Forelimb muscle (tissue), 1 donor: ENCODE results near the gene TMEM108. TPM values are rescaled to one million over a fixed set of nuclear protein-coding genes. Genes with fewer than 3 reads are reported as not detected.

Experiments used
- DNase-seq: peaks from one replicate; pipeline ENCODE4 v3.0.0-alpha.2; 2013; ENCODE audit warnings: low read depth
- polyA plus RNA-seq: library from polyadenylated mRNA; unstranded; fragments of 120-200 nt; gene quantifications from one replicate; pipeline ENCODE4 v1.2.1, GENCODE V29; 2013; ENCODE audit not compliant: insufficient read length

The TMEM108 gene
- polyA plus RNA-seq, 1 donor, result 18.6 TPM

DNA sequence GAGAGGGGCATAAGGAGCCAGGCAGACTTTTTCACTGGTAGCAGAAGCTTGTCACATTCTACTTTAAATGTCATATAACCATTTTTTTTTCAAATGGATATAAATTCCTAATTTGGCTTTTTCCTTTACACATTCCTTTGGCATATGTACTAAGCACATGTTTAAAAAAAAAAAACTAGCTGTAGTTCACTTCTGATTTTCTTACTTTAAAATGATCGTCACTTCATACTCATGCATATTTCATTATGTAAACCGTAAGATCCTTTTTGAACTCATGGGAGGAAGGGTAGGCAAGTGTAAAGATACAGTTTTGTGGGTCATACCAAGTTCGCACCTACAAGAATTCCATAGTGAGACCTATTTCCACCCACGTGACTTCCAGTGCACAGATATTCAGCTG lies 316.5 kb downstream of the TMEM108 start:
- DNase-seq, result no peak

- DNase-seq, result no peak
Observed at GRCh38 chr3:133360476-133360875, 322.3 kb downstream of the TMEM108 start.

DNA sequence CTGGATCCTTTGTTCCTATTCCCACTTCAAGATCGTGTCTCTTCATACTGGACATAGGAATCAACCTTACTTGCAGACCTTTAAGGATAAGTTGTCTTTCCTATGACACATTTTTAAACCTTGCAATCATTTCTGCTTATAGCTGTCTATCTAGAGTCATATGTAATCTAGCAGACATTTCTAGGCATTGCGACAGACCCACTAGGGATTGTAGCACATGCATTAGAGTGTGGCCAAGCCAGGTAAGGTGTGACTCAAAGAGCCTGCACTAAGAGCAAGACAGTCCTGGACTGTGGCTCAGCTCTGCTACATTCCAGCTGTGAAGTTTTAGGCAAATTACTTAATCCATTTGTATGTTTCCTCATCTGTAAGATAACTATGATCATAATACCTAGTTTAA lies 322.8 kb downstream of the TMEM108 start:
- DNase-seq, result no peak

- DNase-seq, result no peak
Observed at GRCh38 chr3:133361435-133361834, 323.2 kb downstream of the TMEM108 start.

DNA sequence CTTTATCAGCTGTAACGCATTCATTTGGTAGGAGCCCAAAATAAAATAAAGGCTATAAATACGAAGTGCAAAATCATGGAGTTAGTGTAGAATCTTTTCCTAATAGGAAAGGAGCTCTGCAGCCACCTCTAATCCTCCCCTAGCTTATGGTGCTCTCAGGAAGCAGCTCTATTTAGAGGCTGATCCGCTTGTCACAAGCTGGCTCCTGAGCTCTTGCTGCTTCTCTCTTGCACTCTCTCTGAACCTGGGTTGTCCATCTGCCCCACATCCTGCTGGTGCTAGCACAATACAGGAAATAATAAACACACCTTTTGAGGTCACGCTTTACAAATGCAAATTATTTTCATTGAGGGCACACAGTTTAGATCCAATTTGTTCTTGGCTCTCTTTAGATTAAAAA lies 324.3 kb downstream of the TMEM108 start:
- no peak for DNase-seq

GRCh38 chr3:133364704-133365103 lies 326.5 kb downstream of the TMEM108 start:
- no peak for DNase-seq

DNA sequence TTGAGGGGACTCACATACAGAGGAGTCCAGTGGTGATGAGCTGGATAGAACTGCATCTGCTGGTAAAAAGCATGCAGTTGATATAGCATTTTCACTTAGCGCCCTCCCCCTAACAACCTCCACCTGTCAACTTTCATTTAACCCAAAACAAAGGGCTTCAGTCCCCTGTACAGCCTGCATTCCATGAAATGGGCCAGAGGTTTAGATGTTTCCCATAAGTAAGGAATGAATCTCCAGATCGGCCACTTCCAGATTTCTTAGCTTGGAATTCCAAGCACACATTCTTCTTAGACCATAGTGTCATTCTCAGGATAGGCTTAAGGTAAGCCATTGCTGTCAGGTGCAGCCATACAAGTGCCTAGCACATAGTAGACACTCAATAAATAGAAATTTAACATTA lies 328.7 kb downstream of the TMEM108 start:
- DNase-seq, result no peak

GRCh38 chr3:133367403-133367802 lies 329.2 kb downstream of the TMEM108 start:
- DNase-seq, result no peak

GRCh38 chr3:133367956-133368355 lies 329.8 kb downstream of the TMEM108 start:
- DNase-seq, result no peak

- no peak for DNase-seq
Observed at GRCh38 chr3:133368371-133369067, 330.3 kb downstream of the TMEM108 start.

DNA sequence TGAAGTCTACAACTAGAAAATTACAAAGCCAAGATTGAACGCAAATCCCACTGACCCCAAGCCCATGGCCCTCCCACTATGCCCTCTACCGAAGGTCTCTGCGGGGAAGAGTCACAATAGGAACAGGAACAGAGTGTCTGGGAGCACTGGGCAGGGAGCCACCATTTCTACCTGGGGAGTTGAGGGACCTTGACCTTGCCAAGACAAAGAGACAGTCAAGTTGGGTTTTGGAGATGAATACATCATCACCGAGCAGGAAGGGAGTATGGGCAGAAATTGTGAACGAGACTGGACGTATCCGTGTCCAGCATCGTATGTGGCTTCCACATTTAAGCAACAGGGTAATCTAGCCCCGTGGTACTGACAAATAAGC lies 330.9 kb downstream of the TMEM108 start:
- no peak for DNase-seq

GRCh38 chr3:133371181-133371580 lies 333.0 kb downstream of the TMEM108 start:
- DNase-seq, result no peak

- no peak for DNase-seq
Observed at GRCh38 chr3:133371676-133372075, 333.5 kb downstream of the TMEM108 start.

DNA sequence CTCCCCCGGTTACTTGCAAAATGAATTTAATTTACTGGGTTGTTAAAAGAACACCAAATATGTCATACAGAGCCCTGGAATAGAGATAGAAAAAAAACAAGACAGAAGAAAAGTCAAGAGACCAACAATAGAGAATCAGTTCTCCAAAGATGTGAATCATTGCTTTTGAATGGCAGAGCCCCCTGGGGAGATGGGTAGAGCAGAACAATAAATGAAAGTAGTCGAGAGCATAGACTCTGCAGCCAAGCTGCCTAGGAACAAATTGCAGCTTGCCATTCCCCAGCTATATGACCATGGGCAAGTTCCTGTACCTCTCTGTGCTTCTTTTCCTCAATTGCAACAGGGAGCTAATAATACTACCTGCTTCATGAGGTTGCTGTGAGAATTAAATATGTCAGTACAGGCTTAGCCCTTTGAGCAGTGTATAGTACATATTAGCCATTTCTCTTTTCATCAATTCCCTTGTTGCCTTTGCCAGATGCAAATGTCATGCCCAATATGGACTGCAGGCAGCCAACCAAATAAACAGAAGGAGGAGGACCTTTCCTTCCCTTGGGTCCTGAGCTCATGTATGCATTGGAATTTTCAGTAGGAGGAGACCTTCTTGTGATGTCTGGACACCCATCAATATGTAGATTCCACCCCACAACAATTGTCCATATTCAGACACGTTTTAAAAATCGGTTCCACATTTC lies 336.7 kb downstream of the TMEM108 start:
- DNase-seq, result no peak

GRCh38 chr3:133375403-133375745 lies 337.2 kb downstream of the TMEM108 start:
- no peak for DNase-seq

GRCh38 chr3:133376810-133377209 lies 338.6 kb downstream of the TMEM108 start:
- no peak for DNase-seq

DNA sequence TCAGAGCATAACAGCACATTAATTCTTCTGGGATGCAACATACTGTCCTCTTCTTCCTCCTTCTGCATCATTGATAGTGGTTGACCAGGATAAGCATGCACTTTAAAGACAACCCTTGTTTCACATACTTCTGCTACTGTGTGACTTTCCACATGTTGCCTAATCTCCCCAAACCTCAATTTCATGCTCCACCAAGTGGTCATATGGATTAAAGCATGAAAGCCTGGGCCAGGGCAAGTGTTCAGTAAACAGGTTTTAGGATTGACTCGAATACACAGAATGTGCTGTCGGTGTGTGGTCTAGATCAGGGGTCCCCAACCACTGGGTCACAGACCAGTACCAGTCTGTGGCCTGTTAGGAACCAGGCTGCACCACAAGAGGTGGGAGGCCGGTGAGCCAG lies 339.2 kb downstream of the TMEM108 start:
- DNase-seq, result peak; percentile 19

- DNase-seq, result no peak
Observed at GRCh38 chr3:133379926-133380325, 341.7 kb downstream of the TMEM108 start.

DNA sequence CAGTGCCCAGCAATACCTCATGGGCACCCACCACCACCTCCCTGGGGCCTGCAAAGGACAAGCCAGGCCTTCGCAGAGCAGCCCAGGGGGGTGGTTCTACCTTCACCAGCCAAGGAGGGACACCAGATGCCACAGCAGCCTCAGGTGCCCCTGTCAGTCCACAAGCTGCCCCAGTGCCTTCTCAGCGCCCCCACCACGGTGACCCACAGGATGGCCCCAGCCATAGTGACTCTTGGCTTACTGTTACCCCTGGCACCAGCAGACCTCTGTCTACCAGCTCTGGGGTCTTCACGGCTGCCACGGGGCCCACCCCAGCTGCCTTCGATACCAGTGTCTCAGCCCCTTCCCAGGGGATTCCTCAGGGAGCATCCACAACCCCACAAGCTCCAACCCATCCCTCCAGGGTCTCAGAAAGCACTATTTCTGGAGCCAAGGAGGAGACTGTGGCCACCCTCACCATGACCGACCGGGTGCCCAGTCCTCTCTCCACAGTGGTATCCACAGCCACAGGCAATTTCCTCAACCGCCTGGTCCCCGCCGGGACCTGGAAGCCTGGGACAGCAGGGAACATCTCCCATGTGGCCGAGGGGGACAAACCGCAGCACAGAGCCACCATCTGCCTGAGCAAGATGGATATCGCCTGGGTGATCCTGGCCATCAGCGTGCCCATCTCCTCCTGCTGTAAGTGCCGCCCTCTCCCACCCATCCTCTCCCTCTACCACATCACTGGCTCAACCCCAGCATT lies 342.5 kb downstream of the TMEM108 start:
- no peak for DNase-seq

GRCh38 chr3:133381346-133382109 lies 343.3 kb downstream of the TMEM108 start:
- DNase-seq, result no peak

GRCh38 chr3:133383175-133383574 lies 345.0 kb downstream of the TMEM108 start:
- no peak for DNase-seq

DNA sequence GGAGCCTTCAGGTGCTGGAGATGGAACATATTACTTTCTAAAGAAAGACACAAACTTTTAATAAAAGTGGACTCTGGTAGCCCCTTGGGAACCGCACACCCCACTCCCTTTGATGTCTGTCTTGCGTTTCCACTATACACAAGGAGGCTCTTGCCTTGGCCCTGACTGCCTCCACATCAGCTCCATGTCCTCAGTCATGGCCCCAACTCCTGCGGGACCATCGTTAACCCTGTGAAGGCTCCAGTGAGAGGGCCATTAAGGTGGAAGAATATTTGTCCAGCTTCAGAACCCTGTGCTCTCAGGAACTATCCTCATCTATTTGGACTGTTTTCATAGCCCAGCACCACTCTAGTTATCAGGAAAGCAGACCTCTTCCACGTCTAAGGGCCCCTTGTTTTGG lies 345.6 kb downstream of the TMEM108 start:
- no peak for DNase-seq
